HG03025 (cell line): ENCODE results near the gene BET1L.
"Not testable (repeated sequence)": the region's sequence is repeated elsewhere in the genome, so short reads cannot be mapped to it uniquely, and the experiment has no call there.

Experiments used
- ATAC-seq: cut with Tn5 transposase; IDR thresholded peaks from one replicate; pipeline ENCODE4 v1.9.1; 2021; ENCODE audit warnings: mild to moderate bottlenecking, moderate library complexity; ENCODE audit not compliant: unreplicated experiment, low FRiP score

Gene BET1L

DNA sequence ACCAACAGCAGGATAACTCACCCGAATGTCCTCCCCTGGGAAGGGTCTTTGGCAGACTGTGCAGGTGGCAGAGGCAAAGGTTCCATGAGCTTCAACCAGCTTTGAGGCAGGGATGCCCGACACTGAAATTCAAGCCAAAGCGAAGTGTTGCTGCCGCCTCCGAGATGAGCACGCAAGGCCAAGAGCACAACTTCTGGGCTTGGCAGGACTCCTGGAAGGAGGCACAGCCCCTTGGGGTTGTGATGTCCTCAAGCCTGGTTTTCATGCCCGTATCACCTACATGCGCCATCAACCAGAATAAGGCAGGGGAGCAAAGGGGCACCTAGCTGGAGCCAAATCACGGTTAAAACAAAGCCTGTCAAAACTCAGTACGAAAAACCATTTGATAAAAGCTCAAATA, 23.2 kb upstream of the BET1L start:
- ATAC-seq: no peak

DNA sequence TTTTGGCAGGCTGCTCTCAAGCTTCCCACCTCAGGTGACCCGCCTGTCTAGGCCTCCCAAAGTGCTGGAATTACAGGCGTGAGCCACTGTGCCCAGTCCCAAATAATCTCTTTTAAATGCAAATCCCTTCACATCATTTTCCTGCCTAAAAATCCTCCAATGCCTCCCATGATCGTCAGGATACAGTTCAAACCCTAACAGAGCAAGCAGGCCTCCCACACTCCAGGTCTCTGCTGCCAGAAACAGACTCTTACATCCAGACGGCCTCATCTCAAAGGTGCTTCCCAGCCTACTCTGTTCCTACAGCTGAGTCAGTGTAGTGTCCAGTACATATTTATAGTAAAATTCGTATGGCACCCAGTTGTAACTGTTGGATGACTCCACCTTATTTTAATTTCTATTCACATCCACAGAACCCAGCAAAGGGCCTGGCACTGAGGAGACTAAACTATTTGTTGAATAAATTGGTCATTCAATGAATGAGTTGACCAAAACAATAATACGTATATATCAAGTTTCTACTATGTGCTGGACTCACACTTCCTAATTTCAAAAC, 20.7 kb upstream of the BET1L start:
- no peak for ATAC-seq

- ATAC-seq: no peak
These were observed 18.7 kb upstream of the BET1L start for GRCh38 chr11:225734-226453.

DNA sequence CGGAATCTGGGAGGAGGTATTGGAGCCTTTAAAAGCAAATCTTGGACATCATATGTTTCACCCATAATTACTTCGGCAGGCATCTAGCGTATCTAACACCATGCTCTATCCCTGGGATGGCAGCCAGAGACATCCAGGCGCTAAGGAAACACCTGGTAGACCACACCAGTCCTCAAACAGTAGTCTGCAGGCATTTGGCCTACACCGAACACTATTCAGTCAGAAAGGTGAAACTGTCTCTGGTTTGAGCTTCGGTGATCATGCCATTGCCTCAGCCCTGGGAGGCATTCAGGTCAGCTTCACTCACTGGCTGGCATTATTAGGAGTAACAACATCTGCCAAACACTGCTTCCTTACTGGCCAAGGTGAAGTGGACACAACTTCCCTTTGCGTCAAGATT, 17.2 kb upstream of the BET1L start:
- no peak for ATAC-seq

- ATAC-seq: no peak
These were observed 16.7 kb upstream of the BET1L start for GRCh38 chr11:223884-224283.

DNA sequence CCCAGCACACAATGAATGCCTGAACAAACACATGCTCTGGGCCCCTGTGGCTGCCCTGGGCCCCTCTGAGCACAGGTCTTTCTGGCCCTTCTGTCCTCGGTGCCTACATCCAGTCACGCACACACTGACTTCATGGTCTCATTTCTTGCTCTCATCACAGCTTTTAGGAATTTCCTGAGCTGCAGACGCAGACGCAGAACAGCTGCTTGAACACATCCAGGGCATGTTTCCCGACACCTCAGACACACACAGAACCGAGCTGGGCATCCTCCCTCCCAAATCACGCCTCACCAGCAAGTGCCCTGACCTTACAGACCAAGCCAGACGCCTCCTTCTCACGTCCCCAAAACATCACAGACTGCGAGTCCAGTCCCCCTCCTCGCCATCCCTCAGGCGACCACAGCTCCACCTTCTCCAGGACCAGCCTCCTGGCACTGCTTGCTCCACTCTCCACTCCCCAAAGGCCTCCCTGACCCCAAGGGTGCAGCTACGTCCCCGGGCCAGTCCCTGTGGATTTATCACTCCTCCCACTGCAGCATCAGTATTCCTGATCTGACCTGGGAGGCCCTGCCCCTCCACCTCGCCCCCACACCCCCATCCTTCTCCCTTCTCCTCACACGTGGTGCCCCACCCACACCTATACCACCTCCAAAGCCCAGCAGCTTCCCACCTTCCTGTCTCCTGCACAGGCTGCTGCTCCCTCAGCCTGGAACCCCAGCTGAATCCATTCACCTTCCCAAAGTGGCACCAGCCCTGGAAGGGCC, 16.0 kb upstream of the BET1L start:
- no peak for ATAC-seq

- no peak for ATAC-seq
These were observed 15.0 kb upstream of the BET1L start for GRCh38 chr11:221998-222789.

DNA sequence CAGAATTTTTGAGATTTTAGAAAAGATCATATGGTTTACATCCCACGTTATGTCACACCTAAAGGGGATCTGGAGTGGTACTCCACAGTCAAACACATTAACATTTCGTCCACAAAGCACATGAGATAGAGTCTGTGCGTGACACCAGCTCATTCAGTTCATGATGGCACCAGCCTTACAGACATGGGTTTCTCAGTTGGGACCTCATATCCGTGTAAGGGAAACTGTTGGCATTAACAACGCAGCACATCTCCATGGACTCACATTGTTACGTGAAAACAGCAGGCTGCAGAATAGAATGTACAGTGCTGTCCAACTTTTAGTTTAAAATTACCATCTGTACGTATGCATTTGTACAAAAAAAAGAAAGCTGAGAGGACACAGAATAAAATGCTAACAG, 14.3 kb upstream of the BET1L start:
- ATAC-seq: no peak

DNA sequence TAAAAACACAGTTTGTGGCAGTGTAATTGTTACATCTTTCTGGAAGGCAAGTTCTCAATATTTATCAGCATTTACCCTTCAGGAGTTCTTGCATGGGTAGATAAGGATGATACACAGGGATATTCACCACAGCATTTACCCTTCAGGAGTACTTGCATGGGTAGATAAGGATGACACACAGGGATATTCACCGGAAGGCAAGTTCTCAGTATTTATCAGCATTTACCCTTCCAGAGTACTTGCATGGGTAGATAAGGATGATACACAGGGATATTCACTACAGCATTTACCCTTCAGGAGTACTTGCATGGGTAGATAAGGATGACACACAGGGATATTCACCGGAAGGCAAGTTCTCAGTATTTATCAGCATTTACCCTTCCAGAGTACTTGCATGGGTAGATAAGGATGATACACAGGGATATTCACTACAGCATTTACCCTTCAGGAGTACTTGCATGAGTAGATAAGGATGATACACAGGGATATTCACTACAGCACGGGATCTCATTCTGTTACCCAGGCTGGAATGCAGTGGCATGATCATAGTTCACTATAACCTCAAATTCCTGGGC, 13.5 kb upstream of the BET1L start:
- not testable (repeated sequence) for ATAC-seq

DNA sequence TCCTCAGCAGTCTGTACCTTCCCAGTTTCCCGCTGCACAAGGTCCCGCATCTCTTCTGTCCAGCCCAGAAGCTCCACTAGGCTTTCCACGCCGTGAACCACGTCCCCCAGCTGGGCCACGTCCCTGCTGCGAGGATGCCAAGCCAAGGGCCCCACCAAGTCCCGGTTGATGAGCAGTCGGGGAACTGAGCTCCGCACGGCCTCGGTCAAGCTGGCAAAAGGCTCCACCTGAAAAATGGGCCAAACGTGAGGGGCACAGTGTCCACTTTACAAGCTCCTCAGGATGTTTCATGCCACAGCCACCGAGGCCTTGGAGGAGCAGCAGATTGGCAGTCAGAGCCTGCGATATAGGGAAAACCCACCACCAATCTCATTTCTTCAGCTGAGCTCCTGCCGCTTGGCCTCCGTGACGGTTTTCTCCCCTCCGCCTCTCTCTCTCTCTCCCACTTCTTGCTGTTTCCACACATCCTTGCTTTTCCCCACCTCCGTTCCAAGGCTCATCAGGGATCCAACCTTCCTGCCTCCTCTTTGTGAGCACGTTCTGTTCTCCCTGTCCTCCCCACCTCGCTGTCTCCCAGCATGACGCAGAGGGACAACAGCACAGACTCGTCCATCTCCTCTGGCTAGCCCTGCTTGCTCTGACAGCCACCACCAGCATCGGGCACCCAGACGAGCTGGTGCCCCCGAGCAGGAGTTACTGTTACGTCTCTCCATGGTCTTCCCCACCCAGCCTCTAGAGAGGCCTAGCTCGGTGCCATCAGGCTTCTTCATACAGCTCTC, 11.8 kb upstream of the BET1L start:
- ATAC-seq: no peak

GRCh38 chr11:217704-218103, 10.5 kb upstream of the BET1L start:
- no peak for ATAC-seq

DNA sequence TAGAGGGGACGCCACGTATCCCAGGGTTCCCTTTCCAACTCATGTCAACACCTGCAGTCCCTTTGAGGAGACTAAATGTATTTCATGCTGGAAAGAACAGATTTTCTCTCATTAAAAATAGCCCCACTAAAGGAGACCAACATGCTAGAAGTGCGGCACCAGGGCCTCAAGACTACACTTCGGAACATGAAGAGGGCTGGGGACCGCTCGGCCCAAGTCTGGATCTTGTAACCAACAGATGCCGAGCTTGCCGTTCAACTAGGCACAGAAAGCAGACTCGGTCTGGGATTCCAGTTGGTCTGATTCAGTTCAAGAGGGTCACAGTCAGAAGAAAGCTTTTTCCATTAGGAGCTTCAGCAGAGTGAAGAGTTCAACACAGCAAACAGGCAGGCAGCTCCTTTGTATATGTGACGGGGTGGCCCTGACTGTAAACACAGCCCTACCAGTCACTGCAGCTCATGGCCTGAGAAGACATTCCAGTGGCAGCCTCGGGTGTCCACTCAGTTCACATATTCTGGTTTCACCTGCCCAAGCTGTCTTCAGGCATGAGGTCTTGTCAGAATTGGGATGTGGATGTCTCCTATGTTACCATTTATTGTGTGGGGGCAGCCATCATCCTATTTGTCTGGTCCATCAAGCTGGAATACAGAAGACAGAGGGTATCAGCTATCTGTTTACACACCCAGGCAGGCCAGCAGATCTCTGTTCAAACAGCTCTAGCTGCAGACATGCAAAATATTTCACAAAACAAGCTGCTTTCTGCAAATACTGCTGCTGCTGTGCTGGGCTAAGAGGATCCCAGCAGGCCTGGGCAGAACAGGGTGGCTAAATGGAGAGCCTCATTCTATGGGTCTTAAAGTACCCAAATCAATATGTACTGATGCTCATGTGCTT, 9.1 kb upstream of the BET1L start:
- no peak for ATAC-seq

DNA sequence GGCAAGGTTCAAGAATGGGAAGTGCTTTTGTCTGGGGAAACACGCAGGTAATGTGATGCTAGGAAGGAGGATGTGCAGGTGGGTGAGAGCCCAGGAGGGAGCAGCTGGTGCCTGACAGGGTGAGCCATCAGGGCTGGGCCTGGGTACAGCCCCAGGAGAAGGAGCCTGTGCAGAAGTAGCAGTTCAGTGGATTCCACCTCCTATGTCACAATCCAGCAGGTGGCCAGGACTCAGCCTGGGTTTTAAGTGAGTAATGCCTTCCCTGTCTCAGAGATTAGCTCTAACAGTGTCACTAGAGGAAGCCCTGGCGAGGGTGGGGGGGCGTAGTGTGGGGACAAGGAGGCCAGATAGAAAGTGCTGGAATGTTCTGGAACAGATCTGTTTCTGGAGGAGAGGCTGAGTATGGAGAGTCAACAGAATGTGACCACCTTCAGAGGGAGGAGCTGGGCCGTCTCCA, 8.4 kb upstream of the BET1L start:
- ATAC-seq: no peak

DNA sequence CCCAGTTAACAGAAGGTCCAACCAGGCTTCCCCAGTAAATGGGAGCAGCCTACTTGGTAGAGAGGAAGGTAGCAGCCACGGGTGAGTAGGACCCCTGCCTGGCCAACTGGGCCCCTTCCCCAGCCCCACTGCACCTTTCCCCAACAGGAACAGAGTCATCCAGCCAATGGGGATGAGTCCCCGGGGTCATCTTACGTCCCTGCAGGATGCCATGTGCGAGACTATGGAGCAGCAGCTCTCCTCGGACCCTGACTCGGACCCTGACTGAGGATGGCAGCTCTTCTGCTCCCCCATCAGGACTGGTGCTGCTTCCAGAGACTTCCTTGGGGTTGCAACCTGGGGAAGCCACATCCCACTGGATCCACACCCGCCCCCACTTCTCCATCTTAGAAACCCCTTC, 6.9 kb upstream of the BET1L start:
- no peak for ATAC-seq

GRCh38 chr11:213111-213510, 5.9 kb upstream of the BET1L start:
- no peak for ATAC-seq

DNA sequence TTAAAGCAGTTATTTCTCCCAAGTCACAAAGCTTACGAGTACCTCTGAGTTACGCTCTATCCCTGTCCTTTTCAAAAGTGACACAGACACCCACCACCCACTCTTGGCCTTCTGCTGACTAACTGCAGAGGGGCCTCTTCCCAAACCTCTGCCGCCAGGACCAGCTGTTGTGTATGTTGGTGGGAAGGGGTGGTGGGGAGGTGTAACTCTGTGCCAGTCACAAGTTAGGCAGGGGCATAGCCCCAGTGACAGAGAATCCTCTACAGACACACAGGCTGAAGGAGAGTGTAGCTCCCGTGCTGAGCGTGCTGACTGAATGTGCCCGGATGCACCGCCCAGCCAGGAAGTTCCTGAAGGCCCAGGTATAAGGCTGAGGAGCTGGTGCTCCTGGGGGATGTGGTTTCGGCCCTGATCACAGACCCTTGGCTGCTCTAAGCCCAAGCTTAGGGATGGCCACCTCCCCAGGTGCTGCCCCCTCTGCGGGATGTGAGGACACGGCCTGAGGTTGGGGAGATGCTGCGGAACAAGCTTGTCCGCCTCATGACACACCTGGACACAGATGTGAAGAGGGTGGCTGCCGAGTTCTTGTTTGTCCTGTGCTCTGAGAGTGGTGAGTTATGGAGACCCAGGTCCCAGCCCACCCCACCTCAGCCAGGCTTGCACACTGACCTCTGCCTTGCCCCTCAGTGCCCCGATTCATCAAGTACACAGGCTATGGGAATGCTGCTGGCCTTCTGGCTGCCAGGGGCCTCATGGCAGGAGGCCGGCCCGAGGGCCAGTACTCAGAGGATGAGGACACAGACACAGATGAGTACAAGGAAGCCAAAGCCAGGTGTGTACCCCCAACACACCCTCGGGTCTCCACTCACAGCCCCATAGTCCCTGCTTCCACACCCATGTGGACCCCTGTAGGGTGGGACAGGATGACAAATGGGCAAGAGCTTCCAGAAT, 5.2 kb upstream of the BET1L start:
- no peak for ATAC-seq

DNA sequence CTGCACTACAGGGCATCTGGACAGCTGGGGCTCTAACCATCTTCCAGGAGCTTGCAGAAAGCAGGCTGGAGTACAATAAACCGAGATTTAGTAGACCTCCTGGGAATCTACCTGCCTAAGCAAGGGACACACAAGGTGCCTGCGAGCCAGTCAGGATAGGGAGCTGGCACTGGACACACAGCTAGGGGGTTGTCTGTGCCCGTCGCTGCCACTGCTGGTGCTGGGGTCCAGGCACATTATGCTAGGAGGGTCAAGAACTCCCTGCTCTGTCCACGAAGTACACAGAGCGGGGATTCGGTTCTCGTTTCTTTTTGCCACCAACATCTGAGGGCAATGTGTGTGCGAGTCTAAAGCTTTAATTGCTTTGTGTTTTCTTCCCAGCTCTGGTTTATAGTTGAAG, 4.5 kb upstream of the BET1L start:
- no peak for ATAC-seq

DNA sequence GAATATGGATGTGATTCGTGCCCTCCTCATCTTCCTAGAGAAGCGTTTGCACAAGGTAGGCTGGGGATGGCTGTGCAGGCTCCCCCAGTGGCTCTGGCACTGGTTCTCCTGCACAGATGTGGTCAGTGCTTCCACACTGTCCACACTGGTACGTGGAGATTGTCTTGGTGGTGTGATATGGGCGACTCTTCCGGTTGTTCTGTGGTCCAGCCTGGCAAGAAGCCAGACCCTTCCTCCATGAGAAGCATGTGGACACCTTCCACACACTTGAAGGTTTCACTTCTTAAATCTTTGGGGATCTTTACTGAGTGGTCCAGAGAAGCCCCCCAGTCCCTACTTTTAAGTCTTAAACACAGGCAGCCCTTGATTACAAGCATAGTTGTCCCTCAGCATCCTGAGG, 4.1 kb upstream of the BET1L start:
- ATAC-seq: no peak
